Natural killer cell (primary cell): Measurements from ENCODE around the gene ERFL. TPM values are rescaled to one million over a fixed set of nuclear protein-coding genes. Genes with fewer than 3 reads are reported as not detected.

ENCODE experiments used
- ATAC-seq, 3 donors: fragments of 150-1000 bp in 2 of 3; fragments of 200-7000 bp in 1 of 3; cut with Tn5 transposase; 1 replicate in 1 of 3; 2 replicates in 2 of 3; pipeline ENCODE4 v1.10.0; 2021; ENCODE audit warnings: mild to moderate bottlenecking in 2 of 3, moderate library complexity in 2 of 3
- DNase-seq, 2 donors: peaks; one replicate each; pipeline versions ENCODE4 v3.0.0 to v3.0.0-alpha.2; 2013 to 2021; ENCODE audit warnings: mixed read lengths in 1 of 2
- H3K27ac ChIP-seq: one replicate; pipeline ENCODE4 v1.5.1; 2013; ENCODE audit warnings: mild to moderate bottlenecking, low read length
- H3K27me3 ChIP-seq: one replicate; pipeline ENCODE4 v1.6.1; 2013; ENCODE audit warnings: low read length; ENCODE audit not compliant: control insufficient read depth, insufficient read depth
- H3K36me3 ChIP-seq: one replicate; pipeline ENCODE4 v1.6.1; 2013; ENCODE audit warnings: low read length; ENCODE audit not compliant: control insufficient read depth, insufficient read depth
- H3K4me1 ChIP-seq: one replicate; pipeline ENCODE4 v1.6.1; 2013; ENCODE audit warnings: low read length; ENCODE audit not compliant: control insufficient read depth, insufficient read depth
- H3K4me3 ChIP-seq: one replicate; pipeline ENCODE4 v1.5.1; 2013; ENCODE audit warnings: low read length
- H3K9me3 ChIP-seq: one replicate; pipeline ENCODE4 v1.6.1; 2013; ENCODE audit warnings: low read length; ENCODE audit not compliant: control insufficient read depth, insufficient read depth
- H3K27ac Mint-ChIP-seq, 2 donors: one replicate each; pipeline ENCODE4 v1.8.0; 2022; ENCODE audit warnings: mild to moderate bottlenecking in 2 of 2, mixed read lengths in 2 of 2, moderate library complexity in 1 of 2
- H3K27me3 Mint-ChIP-seq, 2 donors: one replicate each; pipeline ENCODE4 v1.8.0; 2022; ENCODE audit warnings: low read depth in 2 of 2, mixed read lengths in 2 of 2
- H3K36me3 Mint-ChIP-seq: one replicate; pipeline ENCODE4 v1.8.0; 2022; ENCODE audit warnings: mixed read lengths
- H3K4me1 Mint-ChIP-seq, 2 donors: one replicate each; pipeline ENCODE4 v1.8.0; 2022; ENCODE audit warnings: mixed read lengths in 2 of 2
- H3K4me3 Mint-ChIP-seq: one replicate; pipeline ENCODE4 v1.8.0; 2022; ENCODE audit warnings: mild to moderate bottlenecking, moderate library complexity, mixed read lengths
- H3K9me3 Mint-ChIP-seq, 2 donors: one replicate each; pipeline ENCODE4 v1.8.0; 2022; ENCODE audit warnings: mixed read lengths in 2 of 2
- CTCF ChIP-seq: fragments of 200-600 bp; IDR thresholded peaks from one replicate; pipeline ENCODE4 v1.8.0; 2022; ENCODE audit warnings: antibody characterized with exemption
- WGBS: methylation state at CpG from one replicate; pipeline ENCODE4 v1.1.7; 2013; ENCODE audit warnings: missing lambda C conversion rate; ENCODE audit not compliant: insufficient coverage; 5-methylcytosine and 5-hydroxymethylcytosine counted together
- intact Hi-C: fragments of 100-400 bp; cut with micrococcal nuclease; formaldehyde crosslinking; loops from one replicate; pipeline ENCODE4 v1.14.2; 2022
- total RNA-seq, 4 donors: library from RNA; stranded (reverse); fragments of 120-200 nt in 1 of 4; gene quantifications; one replicate each; pipeline versions ENCODE4 v1.2.3 to v1.2.4, GENCODE V29; 2013 to 2022

Gene ERFL
- total RNA-seq, 3 donors from 2014 or later (not counting 1 experiment from before 2014, with no cell fraction given): 1.1 to 2.1 (median 1.5) TPM

DNA sequence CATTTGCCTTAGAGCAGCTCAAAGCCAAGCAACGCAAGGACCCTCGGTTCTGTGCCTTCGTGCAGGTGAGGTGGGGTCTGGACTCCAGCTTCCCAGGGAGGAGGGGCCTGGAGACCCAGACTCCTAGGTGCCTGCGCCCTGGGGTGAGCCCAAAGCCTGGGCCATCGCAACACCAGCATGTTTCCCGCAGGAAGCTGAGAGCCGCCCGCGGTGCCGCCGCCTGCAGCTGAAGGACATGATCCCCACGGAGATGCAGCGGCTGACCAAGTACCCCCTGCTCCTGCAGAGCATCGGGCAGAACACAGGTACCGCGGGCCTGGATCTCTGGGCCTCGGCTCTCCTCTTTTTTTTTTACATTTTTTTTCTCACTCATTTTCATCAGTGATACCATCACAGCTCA lies 25.7 kb downstream of the ERFL start:
- Histone ChIP-seq H3K4me3 (no peak overlapping the region), H3K27ac (no peak overlapping the region), H3K36me3 (peaks cover 93% of the 10 kb centered on the region), H3K27me3 (no peaks in the 10 kb centered on the region), H3K4me1 (peaks cover 43% of the 10 kb centered on the region), H3K9me3 (no peaks in the 10 kb centered on the region)
- Mint-ChIP-seq H3K9me3 (no peaks in the 10 kb centered on the region), H3K27ac (peak overlapping the region in 1 of 2 donors; percentile 9), H3K36me3 (peaks cover 7% of the 10 kb centered on the region), H3K27me3 (no peaks in the 10 kb centered on the region), H3K4me1 (peaks cover 11 to 57% of the 10 kb centered on the region in 2 donors), H3K4me3 (no peak overlapping the region)
- intact Hi-C loops: no loop called here
- 98% methylated on average over 17 of the region's 17 CpGs for WGBS
- DNase-seq (no peak), ATAC-seq (no peak)
- TF ChIP-seq CTCF: no peak

GRCh38 chr19:41901707-41902360 lies 26.4 kb downstream of the ERFL start:
- ATAC-seq (no peak), DNase-seq (no peak)
- Histone ChIP-seq H3K4me3 (no peak overlapping the region), H3K4me1 (peaks cover 49% of the 10 kb centered on the region), H3K27me3 (no peaks in the 10 kb centered on the region), H3K36me3 (peaks cover 90% of the 10 kb centered on the region), H3K27ac (no peak overlapping the region), H3K9me3 (no peaks in the 10 kb centered on the region)
- H3K9me3 Mint-ChIP-seq: no peaks in the 10 kb centered on the region
- H3K4me1 Mint-ChIP-seq: peaks cover 8 to 53% of the 10 kb centered on the region in 2 donors
- no peak overlapping the region for H3K27ac Mint-ChIP-seq
- no peaks in the 10 kb centered on the region for H3K27me3 Mint-ChIP-seq
- no peak overlapping the region for H3K4me3 Mint-ChIP-seq
- peaks cover 7% of the 10 kb centered on the region for H3K36me3 Mint-ChIP-seq
- no peak for TF ChIP-seq CTCF
- intact Hi-C loops: no loop called here
- WGBS: 95% methylated on average over 21 of the region's 21 CpGs

- Histone ChIP-seq H3K4me1 (peaks cover 61% of the 10 kb centered on the region), H3K4me3 (no peak overlapping the region), H3K27me3 (no peaks in the 10 kb centered on the region), H3K9me3 (no peaks in the 10 kb centered on the region), H3K27ac (no peak overlapping the region), H3K36me3 (peaks cover 80% of the 10 kb centered on the region)
- TF ChIP-seq CTCF: no peak
- DNase-seq: no peak
- ATAC-seq: no peak
- H3K4me3 Mint-ChIP-seq: no peak overlapping the region
- WGBS: 95% methylated on average over 15 of the region's 15 CpGs
- intact Hi-C loops: no loop called here
- no peaks in the 10 kb centered on the region for H3K27me3 Mint-ChIP-seq
- H3K27ac Mint-ChIP-seq: peak overlapping the region; percentile 71 to 92
- no peaks in the 10 kb centered on the region for H3K9me3 Mint-ChIP-seq
- H3K36me3 Mint-ChIP-seq: peaks cover 14% of the 10 kb centered on the region
- peaks cover 21 to 50% of the 10 kb centered on the region in 2 donors for H3K4me1 Mint-ChIP-seq
These were observed 30.0 kb downstream of the ERFL start for GRCh38 chr19:41898235-41898634.

DNA sequence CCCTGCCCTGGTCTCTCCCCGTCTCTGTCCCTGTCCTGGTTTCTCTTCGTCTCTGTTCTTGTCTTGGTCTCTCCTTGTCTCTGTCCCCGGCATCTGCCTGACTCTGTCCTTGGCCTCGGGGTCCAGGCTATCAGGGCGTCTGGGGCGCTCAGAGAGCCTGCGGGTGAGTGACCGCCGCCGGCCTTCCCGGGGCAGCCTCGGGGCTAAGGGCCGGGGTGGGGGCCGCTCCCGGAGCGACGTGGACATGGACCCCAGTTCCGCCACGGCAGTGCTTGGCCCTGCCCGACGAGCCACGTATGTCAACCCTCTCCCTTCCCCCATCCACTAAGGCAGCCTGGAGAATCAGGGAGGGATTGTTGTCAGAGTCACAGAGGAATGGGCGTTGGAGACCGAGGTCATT lies 30.4 kb downstream of the ERFL start:
- Histone ChIP-seq H3K4me3 (no peak overlapping the region), H3K36me3 (peaks cover 79% of the 10 kb centered on the region), H3K27me3 (no peaks in the 10 kb centered on the region), H3K4me1 (peaks cover 61% of the 10 kb centered on the region), H3K9me3 (no peaks in the 10 kb centered on the region), H3K27ac (no peak overlapping the region)
- Mint-ChIP-seq H3K4me3 (no peak overlapping the region), H3K36me3 (peaks cover 14% of the 10 kb centered on the region), H3K27me3 (no peaks in the 10 kb centered on the region), H3K4me1 (peaks cover 24 to 54% of the 10 kb centered on the region in 2 donors), H3K27ac (peak overlapping the region; percentile 71 to 92), H3K9me3 (no peaks in the 10 kb centered on the region)
- TF ChIP-seq CTCF: no peak
- ATAC-seq: no peak
- DNase-seq: no peak
- WGBS: 97% methylated on average over 20 of the region's 24 CpGs
- intact Hi-C loops: no loop called here
